Measurements from ENCODE around the gene SLC9C1. TPM values are rescaled to one million over a fixed set of nuclear protein-coding genes. Genes with fewer than 3 reads are reported as not detected.

The SLC9C1 gene
- total and polyA plus RNA-seq, 2 donors: 0.11 to 0.94 TPM

GRCh38 chr3:112247350-112247749 is 46.7 kb downstream of the SLC9C1 start:
- Histone ChIP-seq H3K27me3 (ENCODE audit: control insufficient read depth in 2 of 2, insufficient read depth in 1 of 2, low read length in 1 of 2) (no peaks in the 10 kb centered on the region), H3K4me1 (ENCODE audit: control insufficient read depth in 2 of 2, insufficient read depth in 2 of 2, low read length in 2 of 2) (no peaks in the 10 kb centered on the region), H3K9me3 (ENCODE audit: control insufficient read depth in 2 of 2, insufficient read depth in 1 of 2, low read length in 1 of 2) (no peaks in the 10 kb centered on the region), H3K36me3 (ENCODE audit: control insufficient read depth in 2 of 2, insufficient read depth in 2 of 2, low read length in 1 of 2) (no peaks in the 10 kb centered on the region), H3K4me3 (ENCODE audit: low read length in 2 of 2) (no peak overlapping the region), H3K27ac (ENCODE audit: low read depth in 1 of 2, low read length in 1 of 2) (no peak overlapping the region)
- DNase-seq (ENCODE audit: low read depth in 6 of 9, low spot score in 9 of 9): no peak
- 78% methylated on average over 2 of the region's 2 CpGs for WGBS

GRCh38 chr3:112233083-112233482 is 60.9 kb downstream of the SLC9C1 start:
- Histone ChIP-seq H3K27me3 (ENCODE audit: control insufficient read depth in 2 of 2, insufficient read depth in 1 of 2, low read length in 1 of 2) (no peaks in the 10 kb centered on the region), H3K9me3 (ENCODE audit: control insufficient read depth in 2 of 2, insufficient read depth in 1 of 2, low read length in 1 of 2) (no peaks in the 10 kb centered on the region), H3K27ac (ENCODE audit: low read depth in 1 of 2, low read length in 1 of 2) (no peak overlapping the region), H3K4me1 (ENCODE audit: control insufficient read depth in 2 of 2, insufficient read depth in 2 of 2, low read length in 2 of 2) (no peaks in the 10 kb centered on the region), H3K4me3 (ENCODE audit: low read length in 2 of 2) (no peak overlapping the region), H3K36me3 (ENCODE audit: control insufficient read depth in 2 of 2, insufficient read depth in 2 of 2, low read length in 1 of 2) (no peaks in the 10 kb centered on the region)
- WGBS: 89% methylated on average over 4 of the region's 4 CpGs
- DNase-seq (ENCODE audit: low read depth in 6 of 9, low spot score in 9 of 9): no peak

GRCh38 chr3:112231727-112232126 is 62.3 kb downstream of the SLC9C1 start:
- H3K27ac ChIP-seq (ENCODE audit: low read depth in 1 of 2, low read length in 1 of 2): no peak overlapping the region
- H3K4me1 ChIP-seq (ENCODE audit: control insufficient read depth in 2 of 2, insufficient read depth in 2 of 2, low read length in 2 of 2): no peaks in the 10 kb centered on the region
- no peaks in the 10 kb centered on the region for H3K36me3 ChIP-seq (ENCODE audit: control insufficient read depth in 2 of 2, insufficient read depth in 2 of 2, low read length in 1 of 2)
- DNase-seq (ENCODE audit: low read depth in 6 of 9, low spot score in 9 of 9): no peak
- no peaks in the 10 kb centered on the region for H3K9me3 ChIP-seq (ENCODE audit: control insufficient read depth in 2 of 2, insufficient read depth in 1 of 2, low read length in 1 of 2)
- WGBS: 95% methylated on average over 3 of the region's 3 CpGs
- no peak overlapping the region for H3K4me3 ChIP-seq (ENCODE audit: low read length in 2 of 2)
- no peaks in the 10 kb centered on the region for H3K27me3 ChIP-seq (ENCODE audit: control insufficient read depth in 2 of 2, insufficient read depth in 1 of 2, low read length in 1 of 2)

GRCh38 chr3:112230033-112230432 is 64.0 kb downstream of the SLC9C1 start:
- Histone ChIP-seq H3K9me3 (ENCODE audit: control insufficient read depth in 2 of 2, insufficient read depth in 1 of 2, low read length in 1 of 2) (peaks cover 0 to 4% of the 10 kb centered on the region in 2 donors), H3K4me1 (ENCODE audit: control insufficient read depth in 2 of 2, insufficient read depth in 2 of 2, low read length in 2 of 2) (no peaks in the 10 kb centered on the region), H3K27me3 (ENCODE audit: control insufficient read depth in 2 of 2, insufficient read depth in 1 of 2, low read length in 1 of 2) (no peaks in the 10 kb centered on the region), H3K36me3 (ENCODE audit: control insufficient read depth in 2 of 2, insufficient read depth in 2 of 2, low read length in 1 of 2) (no peaks in the 10 kb centered on the region), H3K4me3 (ENCODE audit: low read length in 2 of 2) (no peak overlapping the region), H3K27ac (ENCODE audit: low read depth in 1 of 2, low read length in 1 of 2) (no peak overlapping the region)
- WGBS: 93% methylated on average over 1 of the region's 1 CpG
- DNase-seq (ENCODE audit: low read depth in 6 of 9, low spot score in 9 of 9): no peak

- 94% methylated on average over 1 of the region's 1 CpG for WGBS
- Histone ChIP-seq H3K4me3 (ENCODE audit: low read length in 2 of 2) (no peak overlapping the region), H3K4me1 (ENCODE audit: control insufficient read depth in 2 of 2, insufficient read depth in 2 of 2, low read length in 2 of 2) (no peaks in the 10 kb centered on the region), H3K27ac (ENCODE audit: low read depth in 1 of 2, low read length in 1 of 2) (no peak overlapping the region), H3K27me3 (ENCODE audit: control insufficient read depth in 2 of 2, insufficient read depth in 1 of 2, low read length in 1 of 2) (no peaks in the 10 kb centered on the region), H3K9me3 (ENCODE audit: control insufficient read depth in 2 of 2, insufficient read depth in 1 of 2, low read length in 1 of 2) (peaks cover 0 to 4% of the 10 kb centered on the region in 2 donors), H3K36me3 (ENCODE audit: control insufficient read depth in 2 of 2, insufficient read depth in 2 of 2, low read length in 1 of 2) (no peaks in the 10 kb centered on the region)
- DNase-seq (ENCODE audit: low read depth in 6 of 9, low spot score in 9 of 9): no peak
Measured at GRCh38 chr3:112228786-112229185, 65.2 kb downstream of the SLC9C1 start.

- no peak overlapping the region for H3K27ac ChIP-seq (ENCODE audit: low read depth in 1 of 2, low read length in 1 of 2)
- no peak overlapping the region for H3K4me3 ChIP-seq (ENCODE audit: low read length in 2 of 2)
- H3K9me3 ChIP-seq (ENCODE audit: control insufficient read depth in 2 of 2, insufficient read depth in 1 of 2, low read length in 1 of 2): no peaks in the 10 kb centered on the region
- no peaks in the 10 kb centered on the region for H3K27me3 ChIP-seq (ENCODE audit: control insufficient read depth in 2 of 2, insufficient read depth in 1 of 2, low read length in 1 of 2)
- no peaks in the 10 kb centered on the region for H3K36me3 ChIP-seq (ENCODE audit: control insufficient read depth in 2 of 2, insufficient read depth in 2 of 2, low read length in 1 of 2)
- H3K4me1 ChIP-seq (ENCODE audit: control insufficient read depth in 2 of 2, insufficient read depth in 2 of 2, low read length in 2 of 2): no peaks in the 10 kb centered on the region
- no peak for DNase-seq (ENCODE audit: low read depth in 6 of 9, low spot score in 9 of 9)
- WGBS: 98% methylated on average over 3 of the region's 3 CpGs
Measured at GRCh38 chr3:112200317-112200666, 93.7 kb downstream of the SLC9C1 start.

GRCh38 chr3:112199622-112200316 is 94.2 kb downstream of the SLC9C1 start:
- 96% methylated on average over 5 of the region's 5 CpGs for WGBS
- Histone ChIP-seq H3K9me3 (ENCODE audit: control insufficient read depth in 2 of 2, insufficient read depth in 1 of 2, low read length in 1 of 2) (no peaks in the 10 kb centered on the region), H3K4me3 (ENCODE audit: low read length in 2 of 2) (no peak overlapping the region), H3K4me1 (ENCODE audit: control insufficient read depth in 2 of 2, insufficient read depth in 2 of 2, low read length in 2 of 2) (no peaks in the 10 kb centered on the region), H3K27ac (ENCODE audit: low read depth in 1 of 2, low read length in 1 of 2) (no peak overlapping the region), H3K27me3 (ENCODE audit: control insufficient read depth in 2 of 2, insufficient read depth in 1 of 2, low read length in 1 of 2) (no peaks in the 10 kb centered on the region), H3K36me3 (ENCODE audit: control insufficient read depth in 2 of 2, insufficient read depth in 2 of 2, low read length in 1 of 2) (no peaks in the 10 kb centered on the region)
- no peak for DNase-seq (ENCODE audit: low read depth in 6 of 9, low spot score in 9 of 9)

GRCh38 chr3:112197131-112197530 is 96.9 kb downstream of the SLC9C1 start:
- Histone ChIP-seq H3K36me3 (ENCODE audit: control insufficient read depth in 2 of 2, insufficient read depth in 2 of 2, low read length in 1 of 2) (no peaks in the 10 kb centered on the region), H3K4me1 (ENCODE audit: control insufficient read depth in 2 of 2, insufficient read depth in 2 of 2, low read length in 2 of 2) (no peaks in the 10 kb centered on the region), H3K27me3 (ENCODE audit: control insufficient read depth in 2 of 2, insufficient read depth in 1 of 2, low read length in 1 of 2) (no peaks in the 10 kb centered on the region), H3K4me3 (ENCODE audit: low read length in 2 of 2) (no peak overlapping the region), H3K9me3 (ENCODE audit: control insufficient read depth in 2 of 2, insufficient read depth in 1 of 2, low read length in 1 of 2) (peaks cover 2 to 16% of the 10 kb centered on the region in 2 donors), H3K27ac (ENCODE audit: low read depth in 1 of 2, low read length in 1 of 2) (no peak overlapping the region)
- 97% methylated on average over 1 of the region's 1 CpG for WGBS
- DNase-seq (ENCODE audit: low read depth in 6 of 9, low spot score in 9 of 9): no peak

GRCh38 chr3:112187300-112187699 is 106.7 kb downstream of the SLC9C1 start:
- 97% methylated on average over 1 of the region's 1 CpG for WGBS
- H3K4me3 ChIP-seq (ENCODE audit: low read length in 2 of 2): no peak overlapping the region

More at GRCh38 chr3:112187300-112187699, 106.7 kb downstream of the SLC9C1 start:
- H3K4me1 ChIP-seq (ENCODE audit: control insufficient read depth in 2 of 2, insufficient read depth in 2 of 2, low read length in 2 of 2): no peaks in the 10 kb centered on the region
- no peaks in the 10 kb centered on the region for H3K9me3 ChIP-seq (ENCODE audit: control insufficient read depth in 2 of 2, insufficient read depth in 1 of 2, low read length in 1 of 2)
- H3K36me3 ChIP-seq (ENCODE audit: control insufficient read depth in 2 of 2, insufficient read depth in 2 of 2, low read length in 1 of 2): no peaks in the 10 kb centered on the region
- peaks cover 0 to 2% of the 10 kb centered on the region in 2 donors for H3K27me3 ChIP-seq (ENCODE audit: control insufficient read depth in 2 of 2, insufficient read depth in 1 of 2, low read length in 1 of 2)
- DNase-seq (ENCODE audit: low read depth in 6 of 9, low spot score in 9 of 9): no peak
- H3K27ac ChIP-seq (ENCODE audit: low read depth in 1 of 2, low read length in 1 of 2): no peak overlapping the region

Measured in thymus (tissue), 11 donors.